ENCODE data around the gene IFT122.

The IFT122 gene

DNA sequence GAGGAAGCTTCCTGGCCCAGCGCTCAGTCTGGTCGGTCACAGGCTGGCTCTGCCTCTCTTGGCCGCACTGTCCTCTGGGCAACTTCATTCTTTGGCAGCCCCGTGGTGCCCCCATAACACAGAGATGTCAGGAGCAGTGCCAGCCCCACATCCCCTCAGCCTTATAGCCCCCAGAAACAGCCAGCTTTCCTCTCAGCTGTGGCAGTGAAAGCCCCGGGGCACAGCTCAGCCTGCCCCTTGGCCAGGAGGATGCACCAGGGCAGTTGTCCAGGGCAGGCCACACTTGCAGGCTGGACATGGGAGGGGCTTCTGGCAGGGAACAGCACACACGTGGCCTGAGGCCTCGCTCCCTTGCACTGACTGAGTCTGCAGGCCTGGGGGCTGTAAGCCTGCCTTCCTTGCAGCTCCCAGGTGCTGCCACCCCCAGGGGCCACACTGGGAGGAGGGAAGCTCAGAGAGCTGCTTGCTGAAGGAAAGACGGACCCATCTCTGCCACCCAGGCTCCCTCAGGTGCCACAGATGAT, 78.1 kb downstream of the IFT122 start:
- no peak for DNase-seq (ENCODE audit: low spot score)

DNA sequence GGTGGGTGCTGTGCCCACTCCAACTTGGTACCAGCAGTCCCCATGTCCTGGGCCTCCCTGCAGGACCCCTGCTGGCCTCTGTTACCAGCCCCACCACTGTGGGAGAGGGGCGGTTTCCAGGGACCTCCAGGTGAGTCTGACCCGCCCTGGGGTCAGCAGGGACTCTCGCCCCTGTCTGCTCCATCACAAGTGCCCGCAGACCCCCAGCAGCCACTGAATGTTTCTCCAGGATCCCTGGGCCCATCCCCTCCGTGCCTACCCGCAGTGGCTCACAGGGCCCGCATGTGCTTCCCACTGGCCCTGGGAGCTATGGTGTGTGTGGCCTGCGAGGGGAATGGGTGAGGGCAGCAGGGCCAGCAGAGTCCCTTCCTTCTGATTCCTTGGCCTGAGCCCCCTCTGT, 78.6 kb downstream of the IFT122 start:
- no peak for DNase-seq (ENCODE audit: low spot score)

DNA sequence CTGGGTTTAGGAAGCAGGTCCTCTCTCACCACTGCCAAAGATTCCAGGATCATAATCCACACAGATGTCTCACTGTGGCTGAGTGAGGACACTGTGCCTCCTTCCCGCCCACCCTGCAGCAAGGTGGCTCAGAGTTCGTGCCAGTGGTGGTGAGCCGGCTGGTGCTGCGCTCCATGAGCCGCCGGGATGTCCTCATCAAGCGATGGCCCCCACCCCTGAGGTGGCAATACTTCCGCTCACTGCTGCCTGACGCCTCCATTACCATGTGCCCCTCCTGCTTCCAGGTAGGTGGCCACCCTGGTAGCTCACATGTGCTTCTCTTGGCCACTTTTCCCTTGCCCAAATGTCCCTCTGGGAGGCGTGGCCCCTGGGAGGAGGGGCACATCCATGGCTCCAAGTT, 79.4 kb downstream of the IFT122 start:
- no peak for DNase-seq (ENCODE audit: low spot score)

DNA sequence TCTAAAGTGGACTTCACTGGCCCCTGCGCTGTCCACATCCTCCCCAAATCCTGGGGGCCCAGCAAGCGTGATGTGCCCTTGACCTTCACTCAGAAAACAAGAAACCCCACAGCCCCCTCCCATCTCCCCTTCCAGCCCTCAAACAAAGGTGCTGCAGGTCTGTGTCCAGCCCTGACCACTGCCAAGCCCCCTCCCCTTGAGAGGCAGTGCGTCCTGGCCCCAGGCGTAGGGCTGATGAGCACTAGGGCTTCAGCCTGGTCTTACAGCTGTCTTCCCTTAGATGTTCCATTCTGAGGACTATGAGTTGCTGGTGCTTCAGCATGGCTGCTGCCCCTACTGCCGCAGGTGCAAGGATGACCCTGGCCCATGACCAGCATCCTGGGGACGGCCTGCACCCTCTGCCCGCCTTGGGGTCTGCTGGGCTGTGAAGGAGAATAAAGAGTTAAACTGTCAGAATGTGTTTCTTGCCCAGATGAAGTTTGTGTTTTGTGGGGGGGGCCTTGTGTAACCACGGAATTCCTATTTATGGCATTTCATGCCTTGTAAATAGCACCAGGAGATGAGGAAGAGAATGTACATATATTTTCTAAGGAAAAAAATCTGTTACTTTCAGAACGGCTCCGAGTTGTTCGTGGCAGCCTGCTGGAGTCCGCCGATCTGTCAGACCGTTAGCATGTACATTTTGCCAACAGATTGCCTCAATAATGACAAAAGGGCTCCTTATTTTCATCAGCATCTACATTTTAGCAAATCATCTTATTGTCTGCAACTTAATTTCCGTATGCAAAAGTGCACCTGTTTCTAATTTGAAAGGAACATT, 80.1 kb downstream of the IFT122 start:
- DNase-seq (ENCODE audit: low spot score) = no peak

DNA sequence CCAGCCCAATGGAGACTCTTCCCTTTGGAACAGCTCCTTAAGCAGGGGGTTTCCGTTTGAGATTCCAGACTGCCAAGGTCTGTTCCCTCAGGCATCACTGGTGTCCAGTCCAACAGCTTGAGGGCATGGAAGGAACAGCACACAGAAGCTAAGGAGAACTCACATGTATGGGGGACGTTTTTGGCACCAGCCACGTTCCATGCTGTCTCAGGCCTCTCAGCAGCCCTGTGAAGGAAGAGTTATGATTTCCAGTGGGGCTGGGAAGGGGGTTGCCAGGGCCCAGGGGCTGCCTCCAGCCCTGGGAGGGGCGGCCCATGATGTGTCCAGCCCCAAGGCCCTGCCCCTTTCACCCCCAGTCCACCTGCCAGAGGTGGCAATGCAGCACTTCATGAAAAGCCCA, 80.9 kb downstream of the IFT122 start:
- no peak for DNase-seq (ENCODE audit: low spot score)

DNA sequence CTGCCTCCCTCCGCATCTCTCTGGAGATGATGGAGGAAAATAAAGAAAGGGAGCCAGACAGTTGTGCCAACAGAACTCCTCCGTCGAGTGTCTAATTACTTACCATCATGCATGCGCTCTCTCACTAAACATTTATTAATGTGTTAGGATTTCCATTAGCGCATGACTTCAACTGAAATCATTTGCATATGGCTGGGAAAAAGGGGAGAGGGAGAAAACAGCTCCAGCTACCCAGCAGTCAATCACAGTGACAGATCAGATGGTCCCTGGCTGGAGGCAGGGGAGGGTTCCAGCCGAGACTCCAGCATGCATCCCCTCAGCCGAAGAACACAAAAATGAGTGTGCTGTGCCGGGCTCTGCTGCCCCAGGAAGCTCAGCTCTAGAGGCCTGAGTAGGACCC, 81.6 kb downstream of the IFT122 start:
- DNase-seq (ENCODE audit: low spot score) = no peak

DNA sequence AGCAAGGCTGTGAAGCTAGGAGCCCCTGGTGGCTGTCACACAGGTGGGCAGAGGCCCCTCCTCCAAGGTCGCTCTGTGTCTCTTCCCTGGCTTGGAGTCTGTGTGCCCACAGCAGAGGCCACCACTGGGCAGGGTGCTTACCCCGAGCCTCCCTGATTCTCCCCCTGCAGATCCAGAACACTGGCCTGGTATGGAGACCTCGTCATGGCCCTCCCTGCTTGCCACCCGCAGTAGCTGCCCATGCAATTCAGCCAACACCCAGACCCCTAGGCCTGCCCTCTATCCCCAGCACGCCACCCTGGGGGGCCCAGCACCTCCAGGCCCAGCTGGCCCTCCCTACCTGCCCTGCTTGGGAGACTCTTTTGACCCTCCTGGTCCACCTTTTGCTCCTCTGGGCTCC, 82.9 kb downstream of the IFT122 start:
- no peak for DNase-seq (ENCODE audit: low spot score)

DNA sequence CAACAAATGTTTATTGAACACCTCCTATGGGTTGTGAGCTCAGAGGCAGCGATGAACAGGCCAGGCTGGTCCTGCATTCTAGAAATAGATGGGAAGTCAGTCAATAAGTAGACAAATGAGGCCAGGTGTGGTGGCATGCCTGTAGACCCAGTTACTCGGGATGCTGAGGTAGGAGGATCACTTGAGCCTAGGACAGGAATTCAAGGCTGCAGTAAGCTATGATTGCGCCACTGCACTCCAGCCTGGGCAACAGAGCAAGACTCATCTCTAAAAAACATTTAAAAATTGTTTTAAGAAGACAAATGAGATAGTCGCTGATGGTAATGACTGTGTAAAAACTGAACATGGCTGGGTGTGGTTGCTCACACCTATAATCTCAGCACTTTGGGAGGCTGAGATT, 84.1 kb downstream of the IFT122 start:
- DNase-seq (ENCODE audit: low spot score) = no peak

DNA sequence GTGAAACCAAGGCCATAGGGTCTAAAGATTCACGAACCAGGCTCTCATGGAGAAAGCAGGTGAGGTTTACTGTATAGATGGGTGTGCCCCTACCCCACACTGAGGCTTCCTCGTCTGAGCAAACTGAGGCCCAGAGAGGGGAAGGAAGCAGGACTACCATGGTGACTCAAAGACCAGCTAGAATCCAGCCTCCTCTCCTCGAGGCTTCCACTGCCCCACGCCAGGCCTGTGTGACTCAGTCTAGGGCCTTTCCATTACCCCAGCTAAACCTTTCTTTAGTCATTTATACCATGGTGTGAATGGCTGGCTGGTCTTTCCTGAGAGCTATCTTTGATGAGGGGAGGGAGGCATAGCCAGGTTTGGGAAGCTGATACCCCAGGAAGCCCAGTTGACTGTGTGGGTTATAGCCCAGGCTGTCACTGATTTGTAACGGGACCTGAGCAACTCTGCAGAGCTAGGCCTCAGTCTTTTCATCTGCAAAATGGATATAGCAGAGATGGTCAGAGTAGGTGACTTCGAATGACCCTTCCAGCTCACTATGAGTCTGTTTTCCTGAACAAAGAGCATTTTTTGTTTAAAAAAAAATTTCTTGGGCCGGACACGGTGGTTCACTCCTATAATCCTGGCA, 85.4 kb downstream of the IFT122 start:
- peak; percentile 65 for DNase-seq (ENCODE audit: low spot score)

DNA sequence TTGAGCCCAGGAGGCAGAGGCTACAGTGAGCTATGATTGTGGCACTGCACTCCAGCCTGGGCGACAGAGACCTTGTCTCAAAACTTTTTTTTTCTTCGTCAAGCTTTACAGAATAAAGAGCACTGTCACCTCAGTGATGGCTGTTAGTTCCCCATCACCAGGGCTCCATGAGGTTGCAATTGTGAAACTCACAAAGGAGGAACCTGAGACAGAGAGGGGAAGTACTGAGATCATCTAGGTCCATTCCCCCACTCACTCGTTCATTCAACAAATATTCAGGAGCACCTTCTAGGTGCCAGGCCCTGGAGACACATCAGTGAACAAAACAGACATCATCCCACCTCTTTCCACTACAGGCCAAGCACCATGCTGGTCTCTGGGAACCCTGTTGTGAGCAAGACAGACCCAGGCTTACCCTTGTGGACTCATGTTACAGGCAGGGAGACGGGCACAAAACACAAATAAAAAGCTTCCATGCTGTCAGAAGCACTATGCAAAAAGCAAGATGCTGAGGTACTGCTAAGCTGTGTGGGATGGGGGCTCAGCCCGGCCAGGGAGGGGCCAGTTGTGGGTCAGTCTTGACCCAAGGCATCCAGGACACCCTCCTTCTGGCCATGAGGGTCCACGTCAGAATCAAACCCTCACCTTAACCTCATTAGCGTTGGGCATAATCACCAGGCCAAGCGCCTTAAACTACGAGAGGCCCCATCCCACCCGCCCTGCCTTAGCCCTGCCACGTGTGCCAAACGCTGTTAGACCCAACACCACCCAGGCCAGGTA, 86.3 kb downstream of the IFT122 start:
- DNase-seq (ENCODE audit: low spot score) = no peak

DNA sequence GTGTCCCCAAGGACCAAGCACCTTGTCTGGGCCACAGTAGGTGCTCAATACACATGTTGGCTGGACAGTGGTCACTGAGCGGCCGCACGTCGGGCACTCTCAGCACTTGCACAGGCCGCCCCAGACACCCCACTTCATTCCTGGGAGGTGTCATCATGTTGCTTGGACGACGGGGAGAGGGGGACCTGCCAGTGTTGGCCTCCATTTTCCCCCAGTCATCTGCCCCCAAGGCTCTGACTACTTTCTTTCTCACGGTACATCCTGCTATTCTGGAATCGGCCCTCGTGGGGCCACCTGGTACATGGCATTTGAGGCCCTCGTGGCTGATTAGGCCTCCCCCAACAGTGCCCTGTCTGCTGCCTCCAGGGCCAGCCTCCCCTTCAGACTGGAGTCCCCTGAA, 87.2 kb downstream of the IFT122 start:
- no peak for DNase-seq (ENCODE audit: low spot score)

DNA sequence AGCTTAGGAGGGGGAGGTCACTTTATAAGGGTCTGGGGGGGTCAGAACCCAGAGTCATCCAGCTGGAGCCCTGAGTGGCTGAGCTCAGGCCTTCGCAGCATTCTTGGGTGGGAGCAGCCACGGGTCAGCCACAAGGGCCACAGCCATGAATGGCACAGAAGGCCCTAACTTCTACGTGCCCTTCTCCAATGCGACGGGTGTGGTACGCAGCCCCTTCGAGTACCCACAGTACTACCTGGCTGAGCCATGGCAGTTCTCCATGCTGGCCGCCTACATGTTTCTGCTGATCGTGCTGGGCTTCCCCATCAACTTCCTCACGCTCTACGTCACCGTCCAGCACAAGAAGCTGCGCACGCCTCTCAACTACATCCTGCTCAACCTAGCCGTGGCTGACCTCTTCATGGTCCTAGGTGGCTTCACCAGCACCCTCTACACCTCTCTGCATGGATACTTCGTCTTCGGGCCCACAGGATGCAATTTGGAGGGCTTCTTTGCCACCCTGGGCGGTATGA, 88.6 kb downstream of the IFT122 start, which contains the start of gene RHO:
TSS of gene RHO (plus strand) at position 51 of the 512 bp plus-strand sequence. CDS start at position 146, 95 bp downstream.
- DNase-seq (ENCODE audit: low spot score) = no peak

DNA sequence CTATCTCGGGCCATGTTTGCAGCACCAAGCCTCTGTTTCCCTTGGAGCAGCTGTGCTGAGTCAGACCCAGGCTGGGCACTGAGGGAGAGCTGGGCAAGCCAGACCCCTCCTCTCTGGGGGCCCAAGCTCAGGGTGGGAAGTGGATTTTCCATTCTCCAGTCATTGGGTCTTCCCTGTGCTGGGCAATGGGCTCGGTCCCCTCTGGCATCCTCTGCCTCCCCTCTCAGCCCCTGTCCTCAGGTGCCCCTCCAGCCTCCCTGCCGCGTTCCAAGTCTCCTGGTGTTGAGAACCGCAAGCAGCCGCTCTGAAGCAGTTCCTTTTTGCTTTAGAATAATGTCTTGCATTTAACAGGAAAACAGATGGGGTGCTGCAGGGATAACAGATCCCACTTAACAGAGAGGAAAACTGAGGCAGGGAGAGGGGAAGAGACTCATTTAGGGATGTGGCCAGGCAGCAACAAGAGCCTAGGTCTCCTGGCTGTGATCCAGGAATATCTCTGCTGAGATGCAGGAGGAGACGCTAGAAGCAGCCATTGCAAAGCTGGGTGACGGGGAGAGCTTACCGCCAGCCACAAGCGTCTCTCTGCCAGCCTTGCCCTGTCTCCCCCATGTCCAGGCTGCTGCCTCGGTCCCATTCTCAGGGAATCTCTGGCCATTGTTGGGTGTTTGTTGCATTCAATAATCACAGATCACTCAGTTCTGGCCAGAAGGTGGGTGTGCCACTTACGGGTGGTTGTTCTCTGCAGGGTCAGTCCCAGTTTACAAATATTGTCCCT, 89.6 kb downstream of the IFT122 start:
- DNase-seq (ENCODE audit: low spot score) = no peak

DNA sequence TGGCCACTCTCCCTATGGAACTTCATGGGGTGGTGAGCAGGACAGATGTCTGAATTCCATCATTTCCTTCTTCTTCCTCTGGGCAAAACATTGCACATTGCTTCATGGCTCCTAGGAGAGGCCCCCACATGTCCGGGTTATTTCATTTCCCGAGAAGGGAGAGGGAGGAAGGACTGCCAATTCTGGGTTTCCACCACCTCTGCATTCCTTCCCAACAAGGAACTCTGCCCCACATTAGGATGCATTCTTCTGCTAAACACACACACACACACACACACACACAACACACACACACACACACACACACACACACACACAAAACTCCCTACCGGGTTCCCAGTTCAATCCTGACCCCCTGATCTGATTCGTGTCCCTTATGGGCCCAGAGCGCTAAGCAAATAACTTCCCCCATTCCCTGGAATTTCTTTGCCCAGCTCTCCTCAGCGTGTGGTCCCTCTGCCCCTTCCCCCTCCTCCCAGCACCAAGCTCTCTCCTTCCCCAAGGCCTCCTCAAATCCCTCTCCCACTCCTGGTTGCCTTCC, 90.3 kb downstream of the IFT122 start:
- peak; percentile 71 for DNase-seq (ENCODE audit: low spot score)

DNA sequence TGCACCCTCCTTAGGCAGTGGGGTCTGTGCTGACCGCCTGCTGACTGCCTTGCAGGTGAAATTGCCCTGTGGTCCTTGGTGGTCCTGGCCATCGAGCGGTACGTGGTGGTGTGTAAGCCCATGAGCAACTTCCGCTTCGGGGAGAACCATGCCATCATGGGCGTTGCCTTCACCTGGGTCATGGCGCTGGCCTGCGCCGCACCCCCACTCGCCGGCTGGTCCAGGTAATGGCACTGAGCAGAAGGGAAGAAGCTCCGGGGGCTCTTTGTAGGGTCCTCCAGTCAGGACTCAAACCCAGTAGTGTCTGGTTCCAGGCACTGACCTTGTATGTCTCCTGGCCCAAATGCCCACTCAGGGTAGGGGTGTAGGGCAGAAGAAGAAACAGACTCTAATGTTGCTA, 90.8 kb downstream of the IFT122 start:
- no peak for DNase-seq (ENCODE audit: low spot score)

DNA sequence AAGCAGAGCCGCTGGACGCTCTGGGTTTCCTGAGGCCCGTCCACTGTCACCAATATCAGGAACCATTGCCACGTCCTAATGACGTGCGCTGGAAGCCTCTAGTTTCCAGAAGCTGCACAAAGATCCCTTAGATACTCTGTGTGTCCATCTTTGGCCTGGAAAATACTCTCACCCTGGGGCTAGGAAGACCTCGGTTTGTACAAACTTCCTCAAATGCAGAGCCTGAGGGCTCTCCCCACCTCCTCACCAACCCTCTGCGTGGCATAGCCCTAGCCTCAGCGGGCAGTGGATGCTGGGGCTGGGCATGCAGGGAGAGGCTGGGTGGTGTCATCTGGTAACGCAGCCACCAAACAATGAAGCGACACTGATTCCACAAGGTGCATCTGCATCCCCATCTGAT, 91.7 kb downstream of the IFT122 start:
- DNase-seq (ENCODE audit: low spot score) = no peak

DNA sequence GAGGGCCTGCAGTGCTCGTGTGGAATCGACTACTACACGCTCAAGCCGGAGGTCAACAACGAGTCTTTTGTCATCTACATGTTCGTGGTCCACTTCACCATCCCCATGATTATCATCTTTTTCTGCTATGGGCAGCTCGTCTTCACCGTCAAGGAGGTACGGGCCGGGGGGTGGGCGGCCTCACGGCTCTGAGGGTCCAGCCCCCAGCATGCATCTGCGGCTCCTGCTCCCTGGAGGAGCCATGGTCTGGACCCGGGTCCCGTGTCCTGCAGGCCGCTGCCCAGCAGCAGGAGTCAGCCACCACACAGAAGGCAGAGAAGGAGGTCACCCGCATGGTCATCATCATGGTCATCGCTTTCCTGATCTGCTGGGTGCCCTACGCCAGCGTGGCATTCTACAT, 92.2 kb downstream of the IFT122 start:
- DNase-seq (ENCODE audit: low spot score) = no peak

DNA sequence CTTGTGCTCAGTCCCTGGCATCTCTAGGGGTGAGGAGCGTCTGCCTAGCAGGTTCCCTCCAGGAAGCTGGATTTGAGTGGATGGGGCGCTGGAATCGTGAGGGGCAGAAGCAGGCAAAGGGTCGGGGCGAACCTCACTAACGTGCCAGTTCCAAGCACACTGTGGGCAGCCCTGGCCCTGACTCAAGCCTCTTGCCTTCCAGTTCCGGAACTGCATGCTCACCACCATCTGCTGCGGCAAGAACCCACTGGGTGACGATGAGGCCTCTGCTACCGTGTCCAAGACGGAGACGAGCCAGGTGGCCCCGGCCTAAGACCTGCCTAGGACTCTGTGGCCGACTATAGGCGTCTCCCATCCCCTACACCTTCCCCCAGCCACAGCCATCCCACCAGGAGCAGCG, 93.4 kb downstream of the IFT122 start:
- DNase-seq (ENCODE audit: low spot score) = no peak

DNA sequence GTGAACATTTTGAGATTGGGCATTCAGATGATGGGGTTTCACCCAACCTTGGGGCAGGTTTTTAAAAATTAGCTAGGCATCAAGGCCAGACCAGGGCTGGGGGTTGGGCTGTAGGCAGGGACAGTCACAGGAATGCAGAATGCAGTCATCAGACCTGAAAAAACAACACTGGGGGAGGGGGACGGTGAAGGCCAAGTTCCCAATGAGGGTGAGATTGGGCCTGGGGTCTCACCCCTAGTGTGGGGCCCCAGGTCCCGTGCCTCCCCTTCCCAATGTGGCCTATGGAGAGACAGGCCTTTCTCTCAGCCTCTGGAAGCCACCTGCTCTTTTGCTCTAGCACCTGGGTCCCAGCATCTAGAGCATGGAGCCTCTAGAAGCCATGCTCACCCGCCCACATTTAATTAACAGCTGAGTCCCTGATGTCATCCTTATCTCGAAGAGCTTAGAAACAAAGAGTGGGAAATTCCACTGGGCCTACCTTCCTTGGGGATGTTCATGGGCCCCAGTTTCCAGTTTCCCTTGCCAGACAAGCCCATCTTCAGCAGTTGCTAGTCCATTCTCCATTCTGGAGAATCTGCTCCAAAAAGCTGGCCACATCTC, 94.5 kb downstream of the IFT122 start:
- DNase-seq (ENCODE audit: low spot score) = no peak

DNA sequence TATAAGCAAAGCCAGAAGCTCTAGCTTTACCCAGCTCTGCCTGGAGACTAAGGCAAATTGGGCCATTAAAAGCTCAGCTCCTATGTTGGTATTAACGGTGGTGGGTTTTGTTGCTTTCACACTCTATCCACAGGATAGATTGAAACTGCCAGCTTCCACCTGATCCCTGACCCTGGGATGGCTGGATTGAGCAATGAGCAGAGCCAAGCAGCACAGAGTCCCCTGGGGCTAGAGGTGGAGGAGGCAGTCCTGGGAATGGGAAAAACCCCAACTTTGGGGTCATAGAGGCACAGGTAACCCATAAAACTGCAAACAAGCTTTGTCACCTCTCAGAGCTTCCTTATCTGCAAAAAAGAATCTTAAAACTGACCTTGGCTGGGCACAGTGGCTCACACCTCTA, 95.1 kb downstream of the IFT122 start:
- no peak for DNase-seq (ENCODE audit: low spot score)

DNA sequence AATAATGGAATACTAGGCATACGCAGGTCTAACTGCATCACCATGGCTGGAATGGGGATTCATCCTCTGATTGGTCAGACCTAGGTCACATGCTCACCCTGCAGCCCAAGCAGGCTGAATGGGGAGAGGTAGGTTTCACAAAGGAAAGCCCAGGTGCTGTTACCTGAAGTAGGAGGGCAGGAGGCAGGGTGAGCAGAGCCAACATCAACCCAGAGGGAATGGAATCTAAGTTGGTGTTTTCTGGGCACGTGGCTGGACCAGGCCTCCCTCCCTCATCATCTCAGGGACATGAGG, 96.3 kb downstream of the IFT122 start:
- no peak for DNase-seq (ENCODE audit: low spot score)

Measured in AG08395 (cell line).